Esophagus muscularis mucosa (tissue), 4 donors: ENCODE results near the gene KRTAP19-6. TPM values are rescaled to one million over a fixed set of nuclear protein-coding genes. Genes with fewer than 3 reads are reported as not detected.

ENCODE experiments used
- DNase-seq: peaks from one replicate; pipeline ENCODE4 v3.0.0-alpha.2; 2017; ENCODE audit errors: extremely low spot score
- H3K27ac ChIP-seq, 4 donors: fragments of 200-600 bp; sonication (generic); replicated peaks in 1 of 4; 1 replicate in 3 of 4; 2 replicates in 1 of 4; pipeline ENCODE4 v1.5.1; 2016 to 2019; ENCODE audit warnings: mild to moderate bottlenecking in 1 of 4
- H3K27me3 ChIP-seq, 4 donors: fragments of 200-600 bp; sonication (generic); one replicate each; pipeline versions ENCODE4 v1.5.1 to v1.6.0; 2016 to 2019
- H3K36me3 ChIP-seq, 4 donors: fragments of 200-600 bp; sonication (generic); one replicate each; pipeline ENCODE4 v1.5.1; 2016 to 2019
- H3K4me1 ChIP-seq, 4 donors: fragments of 200-600 bp; sonication (generic); one replicate each; pipeline ENCODE4 v1.5.1; 2016 to 2019
- H3K4me3 ChIP-seq, 4 donors: fragments of 200-600 bp; sonication (generic); 1 replicate in 2 of 4; 2 replicates in 2 of 4; pipeline ENCODE4 v1.5.1; 2016 to 2019; ENCODE audit warnings: mild to moderate bottlenecking in 4 of 4, moderate library complexity in 1 of 4
- H3K9me3 ChIP-seq, 4 donors: fragments of 200-600 bp; sonication (generic); 1 replicate in 3 of 4; 2 replicates in 1 of 4; pipeline ENCODE4 v1.5.1; 2016 to 2019
- EP300 ChIP-seq: sonication (generic); formaldehyde crosslinking; IDR thresholded peaks from one replicate; pipeline ENCODE4 v1.6.1; 2017; ENCODE audit warnings: antibody characterized with exemption
- POLR2A ChIP-seq: fragments of 450-650 bp; IDR thresholded peaks from one replicate; pipeline ENCODE4 v1.6.1; 2017; ENCODE audit warnings: antibody characterized with exemption, moderate library complexity, mild to moderate bottlenecking, low read depth
- POLR2AphosphoS5 ChIP-seq, 2 donors: sonication (generic); formaldehyde crosslinking; IDR thresholded peaks; one replicate each; pipeline ENCODE4 v1.6.1; 2017; ENCODE audit warnings: antibody characterized with exemption in 2 of 2
- WGBS: methylation state at CpG from one replicate; pipeline ENCODE4 v1.1.5; 2018; 5-methylcytosine and 5-hydroxymethylcytosine counted together
- intact Hi-C: fragments of 100-400 bp; cut with DNase I; formaldehyde crosslinking; loops from one replicate; pipeline ENCODE4 v1.15.1; 2023
- total RNA-seq, 4 donors: library from RNA; depleted of rRNA; stranded (reverse); fragments of >200 nt; gene quantifications; one replicate each; pipeline versions ENCODE4 v1.1.0 to v1.2.1, GENCODE V29; 2016
- TF ChIP-seq, protein P1 (sequence below), 3 experiments: fragments of 200-600 bp in 2 of 3; fragments of 450-650 bp in 1 of 3; sonication (generic) in 2 of 3; IDR thresholded peaks; one replicate each; pipeline ENCODE4 v1.5.1; 2017 to 2019; ENCODE audit warnings: antibody characterized with exemption in 3 of 3, mild to moderate bottlenecking in 2 of 3, moderate library complexity in 1 of 3

The KRTAP19-6 gene, protein sequence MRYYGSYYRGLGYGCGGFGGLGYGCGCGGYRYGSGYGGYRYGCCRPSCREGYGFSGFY
- total RNA-seq = not detected

DNA sequence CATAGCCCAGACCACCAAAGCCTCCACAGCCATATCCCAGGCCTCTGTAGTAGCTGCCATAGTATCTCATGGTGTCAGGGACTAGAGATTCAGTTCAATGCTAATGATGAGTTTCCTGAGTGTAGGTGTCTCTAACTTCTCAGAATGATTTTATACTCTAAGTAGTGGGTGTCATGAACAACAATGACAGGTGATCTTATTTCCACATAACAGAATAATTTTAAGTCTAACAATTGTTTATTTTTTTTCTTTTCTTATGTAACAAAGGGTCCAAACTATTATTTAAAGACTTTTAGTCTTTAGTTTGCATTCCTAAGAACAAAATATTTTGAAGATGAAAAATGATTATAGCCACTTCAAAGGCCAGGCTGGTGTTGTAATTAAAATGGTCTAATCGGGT is at the start of gene KRTAP19-6:
Gene KRTAP19-6 (minus strand): TSS at position 101 of the 400 bp plus-strand sequence. CDS start 31 bp downstream, at position 70.
- Histone ChIP-seq H3K4me1 (no peaks in the 10 kb centered on the region), H3K36me3 (no peaks in the 10 kb centered on the region), H3K27me3 (no peaks in the 10 kb centered on the region), H3K4me3 (no peak within 1 kb of the TSS), H3K9me3 (peaks cover 0 to 4% (median 0%) of the 10 kb centered on the region in 4 donors), H3K27ac (no peak within 1 kb of the TSS)
- WGBS = 74% methylated on average over 1 of the region's 1 CpG
- TF ChIP-seq EP300 (no peak), POLR2A (no peak), POLR2AphosphoS5 (IDR thresholded peaks at IDR 0.05) (no peak)
- TF ChIP-seq, protein P1, sequence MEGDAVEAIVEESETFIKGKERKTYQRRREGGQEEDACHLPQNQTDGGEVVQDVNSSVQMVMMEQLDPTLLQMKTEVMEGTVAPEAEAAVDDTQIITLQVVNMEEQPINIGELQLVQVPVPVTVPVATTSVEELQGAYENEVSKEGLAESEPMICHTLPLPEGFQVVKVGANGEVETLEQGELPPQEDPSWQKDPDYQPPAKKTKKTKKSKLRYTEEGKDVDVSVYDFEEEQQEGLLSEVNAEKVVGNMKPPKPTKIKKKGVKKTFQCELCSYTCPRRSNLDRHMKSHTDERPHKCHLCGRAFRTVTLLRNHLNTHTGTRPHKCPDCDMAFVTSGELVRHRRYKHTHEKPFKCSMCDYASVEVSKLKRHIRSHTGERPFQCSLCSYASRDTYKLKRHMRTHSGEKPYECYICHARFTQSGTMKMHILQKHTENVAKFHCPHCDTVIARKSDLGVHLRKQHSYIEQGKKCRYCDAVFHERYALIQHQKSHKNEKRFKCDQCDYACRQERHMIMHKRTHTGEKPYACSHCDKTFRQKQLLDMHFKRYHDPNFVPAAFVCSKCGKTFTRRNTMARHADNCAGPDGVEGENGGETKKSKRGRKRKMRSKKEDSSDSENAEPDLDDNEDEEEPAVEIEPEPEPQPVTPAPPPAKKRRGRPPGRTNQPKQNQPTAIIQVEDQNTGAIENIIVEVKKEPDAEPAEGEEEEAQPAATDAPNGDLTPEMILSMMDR (IDR thresholded peaks at IDR 0.05) = no peak
- intact Hi-C loops = no loop called here
- DNase-seq = no peak

DNA sequence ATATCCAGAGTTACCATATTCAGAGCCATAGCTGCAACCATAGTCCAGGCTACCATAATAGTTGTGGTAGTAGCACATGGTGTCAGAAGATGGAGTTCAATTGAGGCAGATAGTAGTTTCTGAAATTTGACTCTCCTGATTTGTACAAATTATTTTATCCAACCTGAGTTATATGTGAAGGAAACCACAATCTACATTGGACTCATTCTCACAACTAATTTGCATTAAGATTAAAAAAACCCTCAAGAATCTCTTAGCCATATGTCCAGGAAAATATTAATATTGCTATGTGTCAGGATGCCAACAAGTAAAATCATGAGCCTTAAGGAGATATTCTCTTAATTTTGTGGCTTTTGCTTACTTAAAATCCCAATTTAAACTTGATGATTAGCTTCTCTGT is 48.6 kb upstream of the KRTAP19-6 start, which contains the start of gene KRTAP22-2:
Gene KRTAP22-2 (minus strand): TSS at position 101 of the 400 bp plus-strand sequence.
- no peaks in the 10 kb centered on the region for H3K27me3 ChIP-seq
- intact Hi-C loops = no loop called here
- TF ChIP-seq, protein P1 (IDR thresholded peaks at IDR 0.05) = no peak
- TF ChIP-seq EP300 (no peak), POLR2AphosphoS5 (IDR thresholded peaks at IDR 0.05) (no peak), POLR2A (no peak)
- no peaks in the 10 kb centered on the region for H3K4me1 ChIP-seq
- H3K9me3 ChIP-seq = no peaks in the 10 kb centered on the region
- no peaks in the 10 kb centered on the region for H3K36me3 ChIP-seq
- DNase-seq = no peak
- no peak within 1 kb of the TSS for H3K4me3 ChIP-seq
- no peak within 1 kb of the TSS for H3K27ac ChIP-seq

DNA sequence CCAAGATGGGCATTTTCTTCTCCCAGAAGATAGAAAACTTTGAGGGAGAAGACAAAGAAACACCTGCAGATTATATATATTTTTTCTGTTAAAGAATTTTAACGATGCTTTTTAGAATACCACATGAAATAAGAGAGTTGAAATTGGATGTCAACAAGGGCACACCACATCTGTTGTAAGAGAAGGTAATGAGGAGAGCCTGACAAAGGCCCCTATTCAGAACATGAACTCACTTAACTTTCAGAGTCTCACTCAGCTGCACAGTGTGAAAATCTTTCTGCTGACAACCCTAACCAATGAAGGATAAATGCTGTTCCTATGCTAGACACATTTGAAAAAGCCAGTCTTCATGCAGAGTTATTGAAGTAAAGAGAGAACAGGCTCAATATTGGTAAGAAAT is 41.2 kb upstream of the KRTAP19-6 start:
- intact Hi-C loops = no loop called here
- H3K27ac ChIP-seq = no peak overlapping the region
- no peaks in the 10 kb centered on the region for H3K36me3 ChIP-seq
- WGBS = 83% methylated on average over 1 of the region's 1 CpG
- H3K27me3 ChIP-seq = no peaks in the 10 kb centered on the region
- no peak overlapping the region for H3K4me3 ChIP-seq
- DNase-seq = no peak
- H3K4me1 ChIP-seq = no peaks in the 10 kb centered on the region
- H3K9me3 ChIP-seq = peaks cover 0 to 5% (median 0%) of the 10 kb centered on the region in 4 donors
- TF ChIP-seq EP300 (no peak), POLR2AphosphoS5 (IDR thresholded peaks at IDR 0.05) (no peak), POLR2A (no peak)
- TF ChIP-seq, protein P1 (IDR thresholded peaks at IDR 0.05) = no peak

DNA sequence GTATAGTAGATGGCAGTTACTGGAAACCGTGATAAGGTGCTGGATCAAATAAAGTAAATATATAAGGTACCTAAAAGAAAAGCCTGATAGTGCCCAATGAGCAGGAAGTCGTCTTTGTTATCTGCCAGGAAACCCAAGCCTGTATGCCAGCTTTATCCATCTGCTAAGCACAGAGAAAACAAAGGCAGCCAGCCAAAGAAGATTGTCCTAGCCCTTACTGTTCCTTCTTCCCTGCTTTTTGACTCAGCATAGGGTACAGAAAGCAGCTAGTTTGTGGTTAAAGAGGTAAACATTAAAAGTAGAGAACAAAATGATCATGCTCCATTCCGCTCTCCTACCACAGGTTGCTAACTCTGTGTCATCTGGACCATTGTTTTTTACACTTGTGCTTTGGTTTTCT is 38.5 kb upstream of the KRTAP19-6 start:
- WGBS = 70% methylated on average over 3 of the region's 3 CpGs
- H3K4me1 ChIP-seq = no peaks in the 10 kb centered on the region
- no peak for DNase-seq
- H3K27me3 ChIP-seq = no peaks in the 10 kb centered on the region
- peaks cover 0 to 5% (median 0%) of the 10 kb centered on the region in 4 donors for H3K9me3 ChIP-seq
- no peak for TF ChIP-seq EP300
- TF ChIP-seq, protein P1 (IDR thresholded peaks at IDR 0.05) = no peak
- TF ChIP-seq POLR2AphosphoS5 (IDR thresholded peaks at IDR 0.05) = no peak
- no peak for TF ChIP-seq POLR2A
- intact Hi-C loops = no loop called here
- no peaks in the 10 kb centered on the region for H3K36me3 ChIP-seq
- H3K27ac ChIP-seq = no peak overlapping the region
- no peak overlapping the region for H3K4me3 ChIP-seq

DNA sequence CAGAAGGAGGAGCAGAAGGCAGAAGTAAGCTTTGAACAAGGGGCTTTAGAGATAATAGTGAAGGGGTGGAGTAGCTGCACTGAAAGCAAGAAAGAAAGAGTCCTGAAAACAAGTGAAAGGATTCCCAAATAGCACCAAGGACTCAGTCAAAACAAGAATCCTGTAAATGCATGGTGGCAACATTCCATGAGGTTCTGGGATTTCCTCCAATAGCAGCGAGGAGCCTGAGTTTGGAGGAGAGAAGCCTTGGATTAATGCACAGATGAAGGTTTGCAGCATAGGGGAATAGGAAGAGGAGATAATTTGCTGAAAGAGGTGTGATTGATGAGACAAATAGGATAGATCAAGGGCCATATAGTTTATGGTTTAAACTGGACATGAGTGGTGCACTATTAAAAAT is 37.7 kb upstream of the KRTAP19-6 start:
- 36% methylated on average over 1 of the region's 1 CpG for WGBS
- TF ChIP-seq POLR2AphosphoS5 (IDR thresholded peaks at IDR 0.05) = no peak
- no peak for TF ChIP-seq POLR2A
- TF ChIP-seq EP300 = no peak
- TF ChIP-seq, protein P1 (IDR thresholded peaks at IDR 0.05) = no peak
- H3K4me1 ChIP-seq = no peaks in the 10 kb centered on the region
- DNase-seq = no peak
- H3K27ac ChIP-seq = no peak overlapping the region
- intact Hi-C loops = no loop called here
- no peak overlapping the region for H3K4me3 ChIP-seq
- H3K27me3 ChIP-seq = no peaks in the 10 kb centered on the region
- H3K36me3 ChIP-seq = no peaks in the 10 kb centered on the region
- H3K9me3 ChIP-seq = peaks cover 0 to 5% (median 0%) of the 10 kb centered on the region in 4 donors
